T-helper 22 cell (primary cell): ENCODE measurements around the gene HIVEP3.

Source experiments
- DNase-seq: peaks from one replicate; pipeline ENCODE4 v3.0.0-alpha.2; 2020; ENCODE audit warnings: low read depth

HIVEP3 gene

GRCh38 chr1:41650028-41650880 lies 268.5 kb downstream of the HIVEP3 start:
- no peak for DNase-seq

GRCh38 chr1:41649396-41650027 lies 269.2 kb downstream of the HIVEP3 start:
- DNase-seq, result no peak

GRCh38 chr1:41648844-41649243 lies 269.9 kb downstream of the HIVEP3 start:
- DNase-seq, result no peak

- DNase-seq, result no peak
These were observed 270.5 kb downstream of the HIVEP3 start for GRCh38 chr1:41648230-41648629.

- no peak for DNase-seq
These were observed 271.2 kb downstream of the HIVEP3 start for GRCh38 chr1:41647221-41648135.

- DNase-seq, result no peak
These were observed 272.5 kb downstream of the HIVEP3 start for GRCh38 chr1:41646186-41646585.

GRCh38 chr1:41645062-41645461 lies 273.7 kb downstream of the HIVEP3 start:
- no peak for DNase-seq

- DNase-seq, result no peak
These were observed 275.6 kb downstream of the HIVEP3 start for GRCh38 chr1:41642922-41643821.

- no peak for DNase-seq
These were observed 276.7 kb downstream of the HIVEP3 start for GRCh38 chr1:41641941-41642527.

- no peak for DNase-seq
These were observed 277.3 kb downstream of the HIVEP3 start for GRCh38 chr1:41641475-41641814.

GRCh38 chr1:41640756-41641474 lies 277.8 kb downstream of the HIVEP3 start:
- DNase-seq, result no peak

- DNase-seq, result no peak
These were observed 278.5 kb downstream of the HIVEP3 start for GRCh38 chr1:41640141-41640751.

- DNase-seq, result no peak
These were observed 279.3 kb downstream of the HIVEP3 start for GRCh38 chr1:41639332-41639936.

- DNase-seq, result no peak
These were observed 280.4 kb downstream of the HIVEP3 start for GRCh38 chr1:41638086-41639024.

GRCh38 chr1:41637367-41637766 lies 281.4 kb downstream of the HIVEP3 start:
- no peak for DNase-seq

- no peak for DNase-seq
These were observed 285.0 kb downstream of the HIVEP3 start for GRCh38 chr1:41633764-41634163.

- no peak for DNase-seq
These were observed 285.7 kb downstream of the HIVEP3 start for GRCh38 chr1:41632781-41633575.

GRCh38 chr1:41631971-41632370 lies 286.8 kb downstream of the HIVEP3 start:
- no peak for DNase-seq
